ENCODE measurements around the gene ARHGEF4.

- no peak for TF ChIP-seq EZH2phosphoT487 (IDR thresholded peaks at IDR 0.05; ENCODE audit: borderline replicate concordance)
- no peak for TF ChIP-seq EZH2 (IDR thresholded peaks at IDR 0.05)
- TF ChIP-seq RAD21 (IDR thresholded peaks at IDR 0.05; ENCODE audit: low read depth): no peak
These were observed 10.3 kb upstream of the ARHGEF4 start for GRCh38 chr2:130826419-130826818.

Measured in HCT116 (cell line).